NCI-H1105 treated with DMSO at 0.1 percent for 48 hours (cell line): ENCODE results near the gene MUC5B.
"Not testable (repeated sequence)": the region's sequence is repeated elsewhere in the genome, so short reads cannot be mapped to it uniquely, and the experiment has no call there.

Source experiments
- DNase-seq: peaks from one replicate; lab custom pipeline; 2025; lab: John Stamatoyannopoulos, UW

Gene MUC5B

DNA sequence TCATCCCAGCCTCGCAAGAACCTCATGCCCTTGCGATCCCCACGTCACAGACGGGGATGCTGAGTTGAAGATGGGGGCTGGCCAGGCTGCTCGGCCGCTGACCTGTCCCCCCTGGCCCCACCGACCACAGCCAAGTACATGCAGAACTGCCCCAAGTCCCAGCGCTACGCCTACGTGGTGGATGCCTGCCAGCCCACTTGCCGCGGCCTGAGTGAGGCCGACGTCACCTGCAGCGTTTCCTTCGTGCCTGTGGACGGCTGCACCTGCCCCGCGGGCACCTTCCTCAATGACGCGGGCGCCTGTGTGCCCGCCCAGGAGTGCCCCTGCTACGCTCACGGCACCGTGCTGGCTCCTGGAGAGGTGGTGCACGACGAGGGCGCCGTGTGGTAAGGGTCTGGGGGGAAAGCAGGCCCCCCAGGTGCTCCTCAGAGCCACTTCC, 10.0 kb downstream of the MUC5B start:
- DNase-seq: no peak

DNA sequence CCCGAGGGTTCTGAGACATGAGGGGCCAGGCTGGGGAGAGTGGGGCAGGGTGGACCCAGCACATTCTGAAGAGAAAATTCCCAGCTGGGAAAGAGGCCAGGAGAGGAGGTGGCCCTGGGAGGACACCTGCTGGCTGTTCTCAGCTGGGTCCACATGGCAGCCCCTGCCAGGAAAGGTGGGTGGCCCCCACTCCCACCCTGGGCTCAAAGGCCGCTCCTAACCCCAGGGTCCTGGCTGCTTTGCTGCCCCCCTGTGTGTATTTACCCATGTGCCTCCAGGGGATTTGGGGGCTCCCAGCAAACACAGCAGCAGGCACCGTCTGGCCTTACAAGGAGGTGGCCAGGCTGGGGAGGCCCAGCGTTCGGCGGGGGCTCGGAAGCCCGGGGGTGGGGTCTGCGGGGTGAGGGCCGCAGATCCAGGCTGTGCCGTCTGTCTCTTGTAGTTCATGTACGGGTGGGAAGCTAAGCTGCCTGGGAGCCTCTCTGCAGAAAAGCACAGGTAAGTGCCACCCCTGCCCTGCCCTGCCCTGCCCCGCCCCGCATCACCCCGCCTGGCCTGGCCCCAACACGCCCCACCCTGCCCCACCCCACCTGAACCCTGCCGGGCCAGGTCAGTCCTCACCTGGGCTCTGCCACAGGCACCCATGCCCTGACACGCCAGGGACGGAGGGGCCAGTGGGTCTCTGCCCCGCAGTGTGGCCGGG, 10.6 kb downstream of the MUC5B start:
- DNase-seq: no peak

DNA sequence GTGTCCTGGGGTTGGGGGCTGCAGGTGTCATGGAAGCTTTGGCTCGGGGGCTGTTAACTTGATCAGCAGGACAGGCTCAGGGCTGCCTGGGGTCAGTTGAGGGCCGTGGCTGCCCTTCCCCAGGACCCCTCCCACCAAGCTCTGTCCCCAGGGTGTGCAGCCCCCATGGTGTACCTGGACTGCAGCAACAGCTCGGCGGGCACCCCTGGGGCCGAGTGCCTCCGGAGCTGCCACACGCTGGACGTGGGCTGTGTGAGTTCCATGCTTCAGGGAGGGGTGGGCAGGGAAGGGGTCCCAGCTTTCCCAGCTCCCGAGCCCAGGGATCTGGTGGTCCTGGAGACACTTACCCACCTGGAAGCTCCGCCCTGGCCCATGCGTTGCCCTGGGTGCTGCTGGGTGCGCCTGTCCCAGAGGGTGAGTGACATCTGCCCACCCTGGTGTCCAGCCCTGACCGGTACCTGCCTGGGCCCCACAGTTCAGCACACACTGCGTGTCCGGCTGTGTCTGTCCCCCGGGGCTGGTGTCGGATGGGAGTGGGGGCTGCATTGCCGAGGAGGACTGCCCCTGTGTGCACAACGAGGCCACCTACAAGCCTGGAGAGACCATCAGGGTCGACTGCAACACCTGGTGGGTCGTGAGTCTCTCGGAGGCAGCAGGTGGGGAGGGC, 11.3 kb downstream of the MUC5B start:
- DNase-seq: no peak

DNA sequence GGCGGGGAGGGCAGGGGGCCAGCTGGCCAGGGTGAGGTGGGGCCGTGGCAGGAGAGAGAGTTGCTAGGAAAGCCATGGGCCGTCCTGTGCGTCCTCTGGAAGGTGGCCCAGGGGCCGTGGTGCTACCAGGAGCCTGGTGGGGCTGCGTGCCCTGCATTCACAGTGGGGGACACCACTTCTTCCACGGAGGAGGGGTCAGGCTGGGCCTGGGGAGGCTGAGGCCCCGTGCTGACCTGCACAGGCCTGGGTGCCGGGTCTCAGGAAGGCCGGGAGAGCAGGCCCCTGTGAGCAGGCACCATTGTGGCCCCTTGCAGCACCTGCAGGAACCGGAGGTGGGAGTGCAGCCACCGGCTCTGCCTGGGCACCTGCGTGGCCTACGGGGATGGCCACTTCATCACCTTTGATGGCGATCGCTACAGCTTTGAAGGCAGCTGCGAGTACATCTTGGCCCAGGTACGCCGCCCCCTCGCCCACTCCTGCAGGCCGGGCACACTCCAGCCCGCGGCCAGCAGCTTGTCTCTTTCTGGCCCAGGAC, 12.0 kb downstream of the MUC5B start:
- no peak for DNase-seq

DNA sequence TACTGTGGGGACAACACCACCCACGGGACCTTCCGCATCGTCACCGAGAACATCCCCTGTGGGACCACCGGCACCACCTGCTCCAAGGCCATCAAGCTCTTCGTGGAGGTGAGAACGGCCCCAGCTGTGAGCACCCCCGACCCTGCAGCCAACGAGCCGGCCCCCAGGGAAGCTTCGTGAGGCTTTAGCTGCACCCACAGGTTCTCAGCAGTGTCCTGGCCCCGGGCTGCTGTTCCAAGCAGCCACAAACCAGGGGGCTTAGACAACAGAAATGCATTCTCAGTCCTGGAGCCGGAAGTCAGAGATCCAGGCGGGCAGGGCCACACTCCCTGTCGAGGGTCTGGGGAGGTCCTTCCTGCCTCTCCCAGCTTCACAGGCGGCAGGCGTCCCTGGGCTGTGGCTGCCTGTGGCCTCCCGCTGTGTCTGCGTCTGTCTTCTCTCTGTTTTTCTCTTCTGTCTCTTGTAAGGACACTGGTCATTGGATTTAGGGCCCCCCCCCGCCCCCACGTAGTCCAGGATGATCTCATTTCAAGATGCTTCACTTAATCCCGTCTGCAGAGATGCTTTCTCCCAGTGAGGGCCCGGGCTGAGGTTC, 12.5 kb downstream of the MUC5B start:
- no peak for DNase-seq

DNA sequence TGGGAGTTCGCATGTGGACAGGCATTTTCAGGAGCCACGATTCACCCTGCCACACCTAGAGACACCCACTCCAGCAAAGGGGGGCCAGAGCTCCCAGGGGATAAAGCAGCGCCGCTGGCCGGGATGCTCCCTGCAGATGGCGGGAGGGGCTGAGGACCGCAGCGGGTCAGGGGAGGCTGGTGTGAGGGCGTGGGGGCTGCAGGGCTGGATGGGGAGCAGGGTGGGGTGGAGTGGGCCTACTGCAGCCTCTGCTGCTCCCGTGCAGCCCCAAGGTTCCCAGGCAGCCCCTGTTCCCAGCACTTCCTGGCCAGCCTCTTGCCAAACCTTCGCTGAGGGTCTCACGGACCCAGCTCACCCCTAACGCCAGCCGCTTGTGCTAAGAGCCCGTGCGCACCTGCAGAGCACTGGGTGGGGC, 13.0 kb downstream of the MUC5B start:
- DNase-seq: no peak

DNA sequence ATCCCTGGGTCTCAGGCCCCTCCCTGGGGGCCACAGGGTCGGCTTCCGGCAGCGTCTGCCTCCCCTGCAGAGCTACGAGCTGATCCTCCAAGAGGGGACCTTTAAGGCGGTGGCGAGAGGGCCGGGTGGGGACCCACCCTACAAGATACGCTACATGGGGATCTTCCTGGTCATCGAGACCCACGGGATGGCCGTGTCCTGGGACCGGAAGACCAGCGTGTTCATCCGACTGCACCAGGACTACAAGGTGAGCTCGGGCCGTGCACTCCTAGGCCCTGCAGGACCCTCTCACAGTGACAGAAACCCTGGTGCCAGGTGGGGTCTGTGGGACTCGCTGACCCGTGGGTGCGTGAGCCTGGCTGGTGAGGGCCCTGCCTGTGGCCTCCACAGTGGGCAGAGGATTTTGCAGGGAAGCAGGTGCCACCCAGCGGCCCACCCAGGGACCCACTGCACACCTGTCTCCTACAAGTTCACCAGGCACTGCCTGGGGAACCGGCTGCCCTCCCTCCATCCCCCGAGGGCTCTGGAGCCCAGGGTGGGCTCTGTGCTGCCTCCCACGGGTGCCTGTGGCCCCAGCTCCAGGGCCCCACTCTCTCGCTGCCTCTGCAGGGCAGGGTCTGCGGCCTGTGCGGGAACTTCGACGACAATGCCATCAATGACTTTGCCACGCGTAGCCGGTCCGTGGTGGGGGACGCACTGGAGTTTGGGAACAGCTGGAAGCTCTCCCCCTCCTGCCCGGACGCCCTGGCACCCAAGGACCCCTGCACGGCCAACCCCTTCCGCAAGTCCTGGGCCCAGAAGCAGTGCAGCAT, 13.7 kb downstream of the MUC5B start:
- DNase-seq: no peak

DNA sequence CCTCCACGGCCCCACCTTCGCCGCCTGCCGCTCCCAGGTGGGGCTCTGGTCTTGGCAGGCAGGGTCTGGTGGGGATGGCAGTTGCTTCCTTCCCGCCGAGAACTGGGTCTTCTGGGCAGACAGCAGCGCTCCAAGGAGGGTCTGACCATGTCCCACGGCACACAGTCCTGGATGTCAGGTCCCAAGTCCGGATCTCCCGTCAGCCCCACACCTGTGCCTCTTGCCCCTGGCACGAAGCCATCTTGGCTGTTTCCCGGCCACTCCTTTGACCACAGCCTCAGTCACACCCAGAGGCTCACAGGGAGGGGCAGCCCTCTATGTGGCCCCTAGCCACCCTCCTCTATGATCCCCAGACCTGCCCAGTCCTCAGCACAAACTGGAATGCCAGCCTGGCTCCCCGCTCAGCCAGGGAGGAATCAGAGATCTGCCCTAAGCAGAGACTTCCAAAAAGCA, 14.3 kb downstream of the MUC5B start:
- no peak for DNase-seq

DNA sequence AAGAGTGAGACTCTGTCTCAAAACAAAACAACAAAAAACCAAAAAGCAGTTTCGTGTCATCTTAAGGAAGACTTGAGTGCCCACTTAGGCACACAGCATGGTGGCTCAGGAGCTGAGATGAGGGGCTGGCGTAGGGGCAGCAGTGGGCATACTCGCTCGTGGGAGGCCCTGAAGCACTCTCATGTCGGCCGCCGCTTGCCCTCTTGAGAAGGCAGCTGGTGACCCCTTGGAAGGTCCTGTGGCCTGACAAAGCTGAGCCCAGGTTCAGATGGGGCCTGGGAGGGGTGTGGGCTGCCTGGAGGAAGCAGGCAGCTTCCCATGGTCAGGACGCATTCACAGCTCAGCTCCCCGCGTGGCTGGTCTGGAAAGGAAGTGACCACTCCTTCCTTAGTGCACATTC, 15.0 kb downstream of the MUC5B start:
- no peak for DNase-seq

DNA sequence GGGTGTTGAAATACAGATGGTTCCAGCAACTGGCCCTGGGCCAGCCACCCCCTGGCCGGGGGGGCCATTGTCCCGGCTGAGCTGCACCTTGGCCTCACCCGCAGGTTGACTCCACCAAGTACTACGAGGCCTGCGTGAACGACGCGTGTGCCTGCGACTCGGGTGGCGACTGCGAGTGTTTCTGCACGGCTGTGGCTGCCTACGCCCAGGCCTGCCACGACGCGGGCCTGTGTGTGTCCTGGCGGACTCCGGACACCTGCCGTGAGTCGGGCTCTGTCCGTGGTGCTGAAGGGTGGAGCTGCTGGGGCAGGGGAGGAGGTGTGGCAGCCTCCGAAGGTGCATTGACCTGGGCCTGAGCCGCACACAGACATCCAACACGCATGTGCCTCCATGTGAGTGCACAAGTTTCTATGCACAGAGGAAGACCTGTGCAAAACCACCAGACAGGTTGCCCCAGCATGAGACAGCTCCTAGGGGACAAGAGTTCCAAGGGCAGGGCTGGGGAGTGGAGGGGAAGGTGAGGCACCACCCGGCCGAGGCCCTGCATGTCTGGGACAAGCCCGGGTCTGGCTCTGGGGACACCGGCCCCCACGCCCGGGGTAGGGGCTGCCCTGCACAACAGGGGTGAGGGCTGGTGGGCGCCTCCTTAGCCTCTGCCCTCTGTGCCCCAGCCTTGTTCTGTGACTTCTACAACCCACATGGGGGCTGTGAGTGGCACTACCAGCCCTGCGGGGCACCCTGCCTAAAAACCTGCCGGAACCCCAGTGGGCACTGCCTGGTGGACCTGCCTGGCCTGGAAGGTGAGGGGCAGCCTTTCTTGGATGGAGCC, 16.1 kb downstream of the MUC5B start:
- no peak for DNase-seq

DNA sequence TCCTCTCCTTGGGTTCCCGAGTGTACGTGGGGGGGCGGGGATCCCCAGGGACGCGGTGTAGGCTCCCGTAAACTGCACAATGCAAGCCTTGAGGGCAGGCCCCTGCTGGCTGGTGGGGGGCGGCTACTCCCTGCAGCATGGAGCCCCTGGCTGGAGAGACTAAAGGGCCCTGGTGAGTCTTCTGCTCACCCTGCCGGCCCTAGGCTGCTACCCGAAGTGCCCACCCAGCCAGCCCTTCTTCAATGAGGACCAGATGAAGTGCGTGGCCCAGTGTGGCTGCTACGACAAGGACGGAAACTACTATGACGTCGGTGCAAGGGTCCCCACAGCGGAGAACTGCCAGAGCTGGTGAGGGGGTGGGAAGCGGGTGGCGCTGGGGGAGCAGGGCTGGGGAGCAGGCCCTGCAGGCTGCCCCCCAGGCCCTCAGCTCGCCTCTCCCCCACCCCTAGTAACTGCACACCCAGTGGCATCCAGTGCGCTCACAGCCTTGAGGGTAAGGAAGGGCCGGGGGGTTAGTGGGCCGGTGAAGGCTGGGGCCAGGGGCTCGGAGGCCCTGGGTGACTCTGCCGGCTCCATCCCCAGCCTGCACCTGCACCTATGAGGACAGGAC, 16.8 kb downstream of the MUC5B start:
- no peak for DNase-seq

DNA sequence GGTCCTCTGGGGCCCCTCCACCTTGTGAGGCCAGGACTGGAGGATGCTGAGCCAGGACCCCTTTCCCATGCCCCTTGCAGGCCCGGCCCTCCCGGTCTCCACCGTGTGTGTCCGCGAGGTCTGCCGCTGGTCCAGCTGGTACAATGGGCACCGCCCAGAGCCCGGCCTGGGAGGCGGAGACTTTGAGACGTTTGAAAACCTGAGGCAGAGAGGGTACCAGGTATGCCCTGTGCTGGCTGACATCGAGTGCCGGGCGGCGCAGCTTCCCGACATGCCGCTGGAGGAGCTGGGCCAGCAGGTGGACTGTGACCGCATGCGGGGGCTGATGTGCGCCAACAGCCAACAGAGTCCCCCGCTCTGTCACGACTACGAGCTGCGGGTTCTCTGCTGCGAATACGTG, 17.9 kb downstream of the MUC5B start:
- DNase-seq: no peak

DNA sequence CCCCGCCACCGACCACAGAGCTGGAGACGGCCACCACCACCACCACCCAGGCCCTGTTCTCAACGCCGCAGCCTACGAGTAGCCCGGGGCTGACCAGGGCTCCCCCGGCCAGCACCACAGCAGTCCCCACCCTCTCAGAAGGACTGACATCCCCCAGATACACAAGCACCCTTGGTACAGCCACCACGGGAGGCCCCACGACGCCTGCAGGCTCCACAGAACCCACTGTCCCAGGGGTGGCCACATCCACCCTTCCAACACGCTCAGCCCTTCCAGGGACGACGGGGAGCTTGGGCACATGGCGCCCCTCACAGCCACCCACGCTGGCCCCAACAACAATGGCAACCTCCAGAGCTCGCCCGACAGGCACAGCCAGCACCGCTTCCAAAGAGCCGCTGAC, 18.8 kb downstream of the MUC5B start:
- no peak for DNase-seq

DNA sequence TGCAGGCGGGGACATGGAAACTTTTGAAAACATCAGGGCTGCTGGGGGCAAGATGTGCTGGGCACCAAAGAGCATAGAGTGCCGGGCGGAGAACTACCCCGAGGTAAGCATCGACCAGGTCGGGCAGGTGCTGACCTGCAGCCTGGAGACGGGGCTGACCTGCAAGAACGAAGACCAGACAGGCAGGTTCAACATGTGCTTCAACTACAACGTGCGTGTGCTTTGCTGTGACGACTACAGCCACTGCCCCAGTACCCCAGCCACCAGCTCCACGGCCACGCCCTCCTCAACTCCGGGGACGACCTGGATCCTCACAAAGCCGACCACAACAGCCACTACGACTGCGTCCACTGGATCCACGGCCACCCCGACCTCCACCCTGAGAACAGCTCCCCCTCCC, 19.4 kb downstream of the MUC5B start:
- no peak for DNase-seq

DNA sequence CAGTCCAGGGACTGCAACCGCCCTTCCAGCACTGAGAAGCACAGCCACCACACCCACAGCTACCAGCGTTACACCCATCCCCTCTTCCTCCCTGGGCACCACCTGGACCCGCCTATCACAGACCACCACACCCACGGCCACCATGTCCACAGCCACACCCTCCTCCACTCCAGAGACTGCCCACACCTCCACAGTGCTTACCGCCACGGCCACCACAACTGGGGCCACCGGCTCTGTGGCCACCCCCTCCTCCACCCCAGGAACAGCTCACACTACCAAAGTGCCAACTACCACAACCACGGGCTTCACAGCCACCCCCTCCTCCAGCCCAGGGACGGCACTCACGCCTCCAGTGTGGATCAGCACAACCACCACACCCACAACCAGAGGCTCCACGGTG, 19.9 kb downstream of the MUC5B start:
- not testable (repeated sequence) for DNase-seq

DNA sequence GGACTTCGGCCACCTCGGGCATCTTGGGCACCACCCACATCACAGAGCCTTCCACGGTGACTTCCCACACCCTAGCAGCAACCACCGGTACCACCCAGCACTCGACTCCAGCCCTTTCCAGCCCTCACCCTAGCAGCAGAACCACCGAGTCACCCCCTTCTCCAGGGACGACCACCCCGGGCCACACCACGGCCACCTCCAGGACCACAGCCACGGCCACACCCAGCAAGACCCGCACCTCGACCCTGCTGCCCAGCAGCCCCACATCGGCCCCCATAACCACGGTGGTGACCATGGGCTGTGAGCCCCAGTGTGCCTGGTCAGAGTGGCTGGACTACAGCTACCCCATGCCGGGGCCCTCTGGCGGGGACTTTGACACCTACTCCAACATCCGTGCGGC, 20.7 kb downstream of the MUC5B start:
- DNase-seq: not testable (repeated sequence)

DNA sequence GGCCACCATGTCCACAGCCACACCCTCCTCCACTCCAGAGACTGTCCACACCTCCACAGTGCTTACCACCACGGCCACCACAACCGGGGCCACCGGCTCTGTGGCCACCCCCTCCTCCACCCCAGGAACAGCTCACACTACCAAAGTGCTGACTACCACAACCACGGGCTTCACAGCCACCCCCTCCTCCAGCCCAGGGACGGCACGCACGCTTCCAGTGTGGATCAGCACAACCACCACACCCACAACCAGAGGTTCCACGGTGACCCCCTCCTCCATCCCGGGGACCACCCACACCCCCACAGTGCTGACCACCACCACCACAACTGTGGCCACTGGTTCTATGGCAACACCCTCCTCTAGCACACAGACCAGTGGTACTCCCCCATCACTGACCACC, 21.7 kb downstream of the MUC5B start:
- DNase-seq: not testable (repeated sequence)

DNA sequence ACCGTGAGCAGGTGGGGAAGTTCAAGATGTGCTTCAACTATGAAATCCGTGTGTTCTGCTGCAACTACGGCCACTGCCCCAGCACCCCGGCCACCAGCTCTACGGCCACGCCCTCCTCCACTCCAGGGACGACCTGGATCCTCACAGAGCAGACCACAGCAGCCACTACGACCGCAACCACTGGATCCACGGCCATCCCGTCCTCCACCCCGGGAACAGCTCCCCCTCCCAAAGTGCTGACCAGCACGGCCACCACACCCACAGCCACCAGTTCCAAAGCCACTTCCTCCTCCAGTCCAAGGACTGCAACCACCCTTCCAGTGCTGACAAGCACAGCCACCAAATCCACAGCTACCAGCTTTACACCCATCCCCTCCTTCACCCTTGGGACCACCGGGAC, 22.9 kb downstream of the MUC5B start:
- not testable (repeated sequence) for DNase-seq

DNA sequence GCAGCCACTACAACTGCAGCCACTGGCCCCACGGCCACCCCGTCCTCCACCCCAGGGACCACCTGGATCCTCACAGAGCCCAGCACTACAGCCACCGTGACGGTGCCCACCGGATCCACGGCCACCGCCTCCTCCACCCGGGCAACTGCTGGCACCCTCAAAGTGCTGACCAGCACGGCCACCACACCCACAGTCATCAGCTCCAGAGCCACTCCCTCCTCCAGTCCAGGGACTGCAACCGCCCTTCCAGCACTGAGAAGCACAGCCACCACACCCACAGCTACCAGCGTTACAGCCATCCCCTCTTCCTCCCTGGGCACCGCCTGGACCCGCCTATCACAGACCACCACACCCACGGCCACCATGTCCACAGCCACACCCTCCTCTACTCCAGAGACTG, 23.4 kb downstream of the MUC5B start:
- not testable (repeated sequence) for DNase-seq

DNA sequence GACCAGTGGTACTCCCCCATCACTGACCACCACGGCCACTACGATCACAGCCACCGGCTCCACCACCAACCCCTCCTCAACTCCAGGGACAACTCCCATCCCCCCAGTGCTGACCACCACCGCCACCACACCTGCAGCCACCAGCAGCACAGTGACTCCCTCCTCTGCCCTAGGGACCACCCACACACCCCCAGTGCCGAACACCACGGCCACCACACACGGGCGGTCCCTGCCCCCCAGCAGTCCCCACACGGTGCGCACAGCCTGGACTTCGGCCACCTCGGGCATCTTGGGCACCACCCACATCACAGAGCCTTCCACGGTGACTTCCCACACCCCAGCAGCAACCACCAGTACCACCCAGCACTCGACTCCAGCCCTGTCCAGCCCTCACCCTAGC, 24.2 kb downstream of the MUC5B start:
- DNase-seq: not testable (repeated sequence)

DNA sequence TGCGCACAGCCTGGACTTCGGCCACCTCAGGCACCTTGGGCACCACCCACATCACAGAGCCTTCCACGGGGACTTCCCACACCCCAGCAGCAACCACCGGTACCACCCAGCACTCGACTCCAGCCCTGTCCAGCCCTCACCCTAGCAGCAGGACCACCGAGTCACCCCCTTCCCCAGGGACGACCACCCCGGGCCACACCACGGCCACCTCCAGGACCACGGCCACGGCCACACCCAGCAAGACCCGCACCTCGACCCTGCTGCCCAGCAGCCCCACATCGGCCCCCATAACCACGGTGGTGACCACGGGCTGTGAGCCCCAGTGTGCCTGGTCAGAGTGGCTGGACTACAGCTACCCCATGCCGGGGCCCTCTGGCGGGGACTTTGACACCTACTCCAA, 26.1 kb downstream of the MUC5B start:
- DNase-seq: not testable (repeated sequence)
